CD14-positive monocyte (primary cell): ENCODE data around the gene ATE1. TPM values are rescaled to one million over a fixed set of nuclear protein-coding genes. Genes with fewer than 3 reads are reported as not detected.

ENCODE experiments used
- DNase-seq, 3 donors: peaks; one replicate each; pipeline ENCODE4 v3.0.0-alpha.2; 2011 to 2022
- H2AFZ ChIP-seq: 2 replicates; pipeline ENCODE4 v1.6.0; 2012; ENCODE audit warnings: mild to moderate bottlenecking, low read depth, low read length, inconsistent platforms; ENCODE audit not compliant: insufficient read depth, poor library complexity, severe bottlenecking
- H3K27ac ChIP-seq, 2 donors: 1 replicate in 1 of 2; 2 replicates in 1 of 2; pipeline ENCODE4 v1.5.1; 2012 to 2013; ENCODE audit warnings: low read length in 2 of 2, control low read depth in 1 of 2, inconsistent platforms in 1 of 2, low read depth in 1 of 2, mild to moderate bottlenecking in 1 of 2
- H3K27me3 ChIP-seq, 2 donors: one replicate each; pipeline versions ENCODE4 v1.6.0 to v1.6.1; 2011 to 2013; ENCODE audit warnings: low read length in 2 of 2; ENCODE audit not compliant: control insufficient read depth in 2 of 2, insufficient read depth in 2 of 2
- H3K36me3 ChIP-seq, 2 donors: replicated peaks in 1 of 2; 1 replicate in 1 of 2; 2 replicates in 1 of 2; pipeline versions ENCODE4 v1.5.1 to v1.6.1; 2012 to 2013; ENCODE audit warnings: low read length in 2 of 2, control low read depth in 1 of 2, inconsistent platforms in 1 of 2, mild to moderate bottlenecking in 1 of 2; ENCODE audit not compliant: insufficient read depth in 2 of 2, control insufficient read depth in 1 of 2
- H3K4me1 ChIP-seq, 2 donors: 1 replicate in 1 of 2; 2 replicates in 1 of 2; pipeline versions ENCODE4 v1.5.1 to v1.6.1; 2012 to 2013; ENCODE audit warnings: low read length in 2 of 2, control low read depth in 1 of 2, inconsistent platforms in 1 of 2, mild to moderate bottlenecking in 1 of 2, moderate library complexity in 1 of 2; ENCODE audit not compliant: insufficient read depth in 2 of 2, control insufficient read depth in 1 of 2
- H3K4me2 ChIP-seq: replicated peaks from 2 replicates; pipeline ENCODE3; 2012; ENCODE audit warnings: low read length, moderate library complexity, mild to moderate bottlenecking; ENCODE audit not compliant: poor library complexity, severe bottlenecking; ENCODE audit errors: extremely low read depth
- H3K4me3 ChIP-seq, 3 experiments: fragments of 200-600 bp in 1 of 3; sonication (generic) in 1 of 3; replicated peaks in 1 of 3; 1 replicate in 2 of 3; 2 replicates in 1 of 3; pipeline ENCODE4 v1.5.1; 2011 to 2013; ENCODE audit warnings: low read length in 3 of 3, mild to moderate bottlenecking in 3 of 3, control low read depth in 2 of 3, low read depth in 2 of 3, inconsistent platforms in 1 of 3, moderate library complexity in 1 of 3
- H3K79me2 ChIP-seq: 2 replicates; pipeline ENCODE4 v1.6.0; 2012; ENCODE audit warnings: mild to moderate bottlenecking, control low read depth, inconsistent platforms, low read length, moderate library complexity; ENCODE audit not compliant: insufficient read depth
- H3K9ac ChIP-seq: 2 replicates; pipeline ENCODE4 v1.6.0; 2017; ENCODE audit warnings: low read length, mild to moderate bottlenecking; ENCODE audit not compliant: insufficient read depth, poor library complexity, severe bottlenecking
- H3K9me3 ChIP-seq, 2 donors: replicated peaks in 1 of 2; 1 replicate in 1 of 2; 2 replicates in 1 of 2; pipeline versions ENCODE4 v1.5.1 to v1.6.1; 2012 to 2013; ENCODE audit warnings: low read length in 2 of 2, control low read depth in 1 of 2; ENCODE audit not compliant: control insufficient read depth in 1 of 2, insufficient read depth in 1 of 2
- H4K20me1 ChIP-seq: 2 replicates; pipeline ENCODE4 v1.6.0; 2012; ENCODE audit warnings: mild to moderate bottlenecking, low read length, control low read depth, moderate library complexity; ENCODE audit not compliant: insufficient read depth
- H3K27ac Mint-ChIP-seq, 7 donors: one replicate each; pipeline ENCODE4 v1.8.0; 2020; ENCODE audit warnings: mild to moderate bottlenecking in 7 of 7, mixed read lengths in 7 of 7, moderate library complexity in 6 of 7, inconsistent platforms in 2 of 7
- H3K27me3 Mint-ChIP-seq, 3 donors: one replicate each; pipeline ENCODE4 v1.8.0; 2021 to 2022; ENCODE audit warnings: low read depth in 3 of 3, mild to moderate bottlenecking in 3 of 3, mixed read lengths in 3 of 3, moderate library complexity in 3 of 3, inconsistent platforms in 1 of 3
- H3K36me3 Mint-ChIP-seq, 2 donors: one replicate each; pipeline ENCODE4 v1.8.0; 2020; ENCODE audit warnings: mixed read lengths in 2 of 2, inconsistent platforms in 1 of 2, mild to moderate bottlenecking in 1 of 2
- H3K4me1 Mint-ChIP-seq: one replicate; pipeline ENCODE4 v1.8.0; 2020; ENCODE audit warnings: mild to moderate bottlenecking, mixed read lengths
- H3K4me3 Mint-ChIP-seq, 2 donors: one replicate each; pipeline ENCODE4 v1.8.0; 2020; ENCODE audit warnings: mild to moderate bottlenecking in 2 of 2, mixed read lengths in 2 of 2, moderate library complexity in 1 of 2
- H3K9me3 Mint-ChIP-seq, 7 donors: one replicate each; pipeline ENCODE4 v1.8.0; 2020 to 2022; ENCODE audit warnings: mixed read lengths in 7 of 7, mild to moderate bottlenecking in 6 of 7, moderate library complexity in 6 of 7, inconsistent platforms in 2 of 7
- CTCF ChIP-seq: fragments of 200-600 bp; IDR thresholded peaks from one replicate; pipeline ENCODE4 v1.8.0; 2022; ENCODE audit warnings: antibody characterized with exemption, mild to moderate bottlenecking
- WGBS: methylation state at CpG from one replicate; pipeline ENCODE4 v1.1.5; 2013; ENCODE audit warnings: missing lambda C conversion rate; ENCODE audit not compliant: insufficient coverage; 5-methylcytosine and 5-hydroxymethylcytosine counted together
- intact Hi-C, 2 donors: fragments of 100-400 bp; cut with micrococcal nuclease; formaldehyde crosslinking; loops; one replicate each; pipeline versions ENCODE4 v1.15.0 to v1.15.1; 2023
- polyA plus RNA-seq, 3 donors: library from polyadenylated mRNA; depleted of rRNA in 1 of 3; unstranded in 2 of 3; stranded (reverse) in 1 of 3; fragments of 300-500 nt in 2 of 3; fragments of >200 nt in 1 of 3; fragmentation: Illumina TruSeq in 2 of 3; gene quantifications; 1 replicate in 2 of 3; 2 replicates in 1 of 3; pipeline ENCODE4 v1.2.3, GENCODE V29; 2012 to 2021

ATE1 gene
- polyA plus RNA-seq, 3 donors = 9.2 to 19.5 (median 15.8) TPM

GRCh38 chr10:121952226-121952625, 24.4 kb upstream of the ATE1 start:
- intact Hi-C loops = no loop called here
- H3K4me3 Mint-ChIP-seq = no peak overlapping the region

GRCh38 chr10:121949451-121949850, 21.6 kb upstream of the ATE1 start:
- Histone ChIP-seq H3K9ac (no peak overlapping the region), H3K79me2 (no peaks in the 10 kb centered on the region), H4K20me1 (no peaks in the 10 kb centered on the region), H2AFZ (no peak overlapping the region), H3K9me3 (no peaks in the 10 kb centered on the region), H3K4me3 (no peak overlapping the region), H3K4me1 (no peaks in the 10 kb centered on the region), H3K36me3 (no peaks in the 10 kb centered on the region), H3K4me2 (no peak overlapping the region), H3K27me3 (no peaks in the 10 kb centered on the region), H3K27ac (no peak overlapping the region)
- Mint-ChIP-seq H3K27ac (no peak overlapping the region), H3K4me3 (no peak overlapping the region), H3K36me3 (peaks cover 0 to 7% of the 10 kb centered on the region in 2 donors), H3K4me1 (peaks cover 3% of the 10 kb centered on the region), H3K27me3 (peaks cover 0 to 2% (median 0%) of the 10 kb centered on the region in 3 donors), H3K9me3 (peaks cover 0 to 2% (median 0%) of the 10 kb centered on the region in 7 donors)
- 100% methylated on average over 1 of the region's 3 CpGs for WGBS
- intact Hi-C loops = no loop called here
- TF ChIP-seq CTCF = no peak
- no peak for DNase-seq

More at GRCh38 chr10:121952226-121952625, 24.4 kb upstream of the ATE1 start:
- Histone ChIP-seq H3K4me2 (no peak overlapping the region), H3K4me1 (no peaks in the 10 kb centered on the region), H3K79me2 (no peaks in the 10 kb centered on the region), H4K20me1 (no peaks in the 10 kb centered on the region), H3K27me3 (no peaks in the 10 kb centered on the region), H3K9me3 (no peaks in the 10 kb centered on the region), H3K4me3 (no peak overlapping the region), H3K9ac (no peak overlapping the region), H2AFZ (no peak overlapping the region), H3K27ac (no peak overlapping the region), H3K36me3 (peaks cover 3 to 16% of the 10 kb centered on the region in 2 donors)
- WGBS = 100% methylated on average over 3 of the region's 5 CpGs
- TF ChIP-seq CTCF = no peak
- Mint-ChIP-seq H3K9me3 (peaks cover 0 to 2% (median 0%) of the 10 kb centered on the region in 7 donors), H3K27me3 (no peaks in the 10 kb centered on the region), H3K4me1 (no peaks in the 10 kb centered on the region), H3K27ac (no peak overlapping the region), H3K36me3 (peaks cover 21 to 28% of the 10 kb centered on the region in 2 donors)
- no peak for DNase-seq
